Measurements from ENCODE around the gene PHLPP1.

The PHLPP1 gene

GRCh38 chr18:62914871-62915392, 199.6 kb downstream of the PHLPP1 start:
- no peaks in the 10 kb centered on the region for H3K9me3 ChIP-seq (ENCODE audit: control insufficient read depth, insufficient read depth, low read depth, low read length)
- no peaks in the 10 kb centered on the region for H3K4me1 ChIP-seq (ENCODE audit: control insufficient read depth, insufficient read depth, low read length)
- no peak overlapping the region for H3K4me3 ChIP-seq (ENCODE audit: low read depth, low read length)
- H3K27me3 ChIP-seq (ENCODE audit: control insufficient read depth, insufficient read depth, low read length), result no peaks in the 10 kb centered on the region
- no peak overlapping the region for H3K9ac ChIP-seq (ENCODE audit: low read length)
- H3K36me3 ChIP-seq (ENCODE audit: control insufficient read depth, insufficient read depth, low read length), result peaks cover 22% of the 10 kb centered on the region
- H3K27ac ChIP-seq (ENCODE audit: low read depth, low read length), result no peak overlapping the region

- no peak overlapping the region for H3K27ac ChIP-seq (ENCODE audit: low read depth, low read length)
- H3K9me3 ChIP-seq (ENCODE audit: control insufficient read depth, insufficient read depth, low read depth, low read length), result no peaks in the 10 kb centered on the region
- H3K4me3 ChIP-seq (ENCODE audit: low read depth, low read length), result no peak overlapping the region
- peaks cover 35% of the 10 kb centered on the region for H3K36me3 ChIP-seq (ENCODE audit: control insufficient read depth, insufficient read depth, low read length)
- no peak overlapping the region for H3K9ac ChIP-seq (ENCODE audit: low read length)
- H3K4me1 ChIP-seq (ENCODE audit: control insufficient read depth, insufficient read depth, low read length), result no peaks in the 10 kb centered on the region
- H3K27me3 ChIP-seq (ENCODE audit: control insufficient read depth, insufficient read depth, low read length), result no peaks in the 10 kb centered on the region
Measured at GRCh38 chr18:62918361-62918760, 203.0 kb downstream of the PHLPP1 start.

- Histone ChIP-seq H3K9ac (ENCODE audit: low read length) (no peak overlapping the region), H3K9me3 (ENCODE audit: control insufficient read depth, insufficient read depth, low read depth, low read length) (no peaks in the 10 kb centered on the region), H3K4me1 (ENCODE audit: control insufficient read depth, insufficient read depth, low read length) (no peaks in the 10 kb centered on the region), H3K36me3 (ENCODE audit: control insufficient read depth, insufficient read depth, low read length) (peaks cover 42% of the 10 kb centered on the region), H3K4me3 (ENCODE audit: low read depth, low read length) (no peak overlapping the region), H3K27me3 (ENCODE audit: control insufficient read depth, insufficient read depth, low read length) (no peaks in the 10 kb centered on the region), H3K27ac (ENCODE audit: low read depth, low read length) (no peak overlapping the region)
Measured at GRCh38 chr18:62919109-62919838, 203.9 kb downstream of the PHLPP1 start.

GRCh38 chr18:62925031-62925688, 209.8 kb downstream of the PHLPP1 start:
- peaks cover 25% of the 10 kb centered on the region for H3K36me3 ChIP-seq (ENCODE audit: control insufficient read depth, insufficient read depth, low read length)
- H3K9ac ChIP-seq (ENCODE audit: low read length), result no peak overlapping the region
- no peaks in the 10 kb centered on the region for H3K4me1 ChIP-seq (ENCODE audit: control insufficient read depth, insufficient read depth, low read length)
- no peaks in the 10 kb centered on the region for H3K9me3 ChIP-seq (ENCODE audit: control insufficient read depth, insufficient read depth, low read depth, low read length)
- no peak overlapping the region for H3K27ac ChIP-seq (ENCODE audit: low read depth, low read length)
- no peak overlapping the region for H3K4me3 ChIP-seq (ENCODE audit: low read depth, low read length)
- H3K27me3 ChIP-seq (ENCODE audit: control insufficient read depth, insufficient read depth, low read length), result no peaks in the 10 kb centered on the region

GRCh38 chr18:62928326-62928725, 213.0 kb downstream of the PHLPP1 start:
- Histone ChIP-seq H3K27ac (ENCODE audit: low read depth, low read length) (no peak overlapping the region), H3K9me3 (ENCODE audit: control insufficient read depth, insufficient read depth, low read depth, low read length) (no peaks in the 10 kb centered on the region), H3K4me3 (ENCODE audit: low read depth, low read length) (no peak overlapping the region), H3K27me3 (ENCODE audit: control insufficient read depth, insufficient read depth, low read length) (no peaks in the 10 kb centered on the region), H3K4me1 (ENCODE audit: control insufficient read depth, insufficient read depth, low read length) (no peaks in the 10 kb centered on the region), H3K36me3 (ENCODE audit: control insufficient read depth, insufficient read depth, low read length) (peaks cover 14% of the 10 kb centered on the region), H3K9ac (ENCODE audit: low read length) (no peak overlapping the region)

GRCh38 chr18:62933261-62933887, 218.0 kb downstream of the PHLPP1 start:
- H3K9ac ChIP-seq (ENCODE audit: low read length), result no peak overlapping the region
- no peak overlapping the region for H3K27ac ChIP-seq (ENCODE audit: low read depth, low read length)
- no peaks in the 10 kb centered on the region for H3K36me3 ChIP-seq (ENCODE audit: control insufficient read depth, insufficient read depth, low read length)
- 0 out of 2 replicates have a peak, but pooled peaks cover 4% of the 10 kb centered on the region for H3K9me3 ChIP-seq (ENCODE audit: control insufficient read depth, insufficient read depth, low read depth, low read length)
- H3K27me3 ChIP-seq (ENCODE audit: control insufficient read depth, insufficient read depth, low read length), result no peaks in the 10 kb centered on the region
- no peaks in the 10 kb centered on the region for H3K4me1 ChIP-seq (ENCODE audit: control insufficient read depth, insufficient read depth, low read length)
- no peak overlapping the region for H3K4me3 ChIP-seq (ENCODE audit: low read depth, low read length)

- H3K4me3 ChIP-seq (ENCODE audit: low read depth, low read length), result no peak overlapping the region
- H3K4me1 ChIP-seq (ENCODE audit: control insufficient read depth, insufficient read depth, low read length), result no peaks in the 10 kb centered on the region
- no peaks in the 10 kb centered on the region for H3K27me3 ChIP-seq (ENCODE audit: control insufficient read depth, insufficient read depth, low read length)
- no peak overlapping the region for H3K27ac ChIP-seq (ENCODE audit: low read depth, low read length)
- H3K9me3 ChIP-seq (ENCODE audit: control insufficient read depth, insufficient read depth, low read depth, low read length), result 0 out of 2 replicates have a peak, but pooled peaks cover 4% of the 10 kb centered on the region
- H3K36me3 ChIP-seq (ENCODE audit: control insufficient read depth, insufficient read depth, low read length), result peaks cover 7% of the 10 kb centered on the region; the same call in 1 of the 2 replicates
- H3K9ac ChIP-seq (ENCODE audit: low read length), result no peak overlapping the region
Measured at GRCh38 chr18:62935994-62936393, 220.7 kb downstream of the PHLPP1 start.

- no peak overlapping the region for H3K9ac ChIP-seq (ENCODE audit: low read length)
- 0 out of 2 replicates have a peak, but pooled peaks cover 4% of the 10 kb centered on the region for H3K9me3 ChIP-seq (ENCODE audit: control insufficient read depth, insufficient read depth, low read depth, low read length)
- H3K36me3 ChIP-seq (ENCODE audit: control insufficient read depth, insufficient read depth, low read length), result peaks cover 13% of the 10 kb centered on the region
- no peaks in the 10 kb centered on the region for H3K27me3 ChIP-seq (ENCODE audit: control insufficient read depth, insufficient read depth, low read length)
- H3K4me1 ChIP-seq (ENCODE audit: control insufficient read depth, insufficient read depth, low read length), result no peaks in the 10 kb centered on the region
- no peak overlapping the region for H3K4me3 ChIP-seq (ENCODE audit: low read depth, low read length)
- no peak overlapping the region for H3K27ac ChIP-seq (ENCODE audit: low read depth, low read length)
Measured at GRCh38 chr18:62937065-62937464, 221.7 kb downstream of the PHLPP1 start.

GRCh38 chr18:62938006-62938405, 222.7 kb downstream of the PHLPP1 start:
- Histone ChIP-seq H3K9ac (ENCODE audit: low read length) (no peak overlapping the region), H3K36me3 (ENCODE audit: control insufficient read depth, insufficient read depth, low read length) (peaks cover 22% of the 10 kb centered on the region), H3K27me3 (ENCODE audit: control insufficient read depth, insufficient read depth, low read length) (no peaks in the 10 kb centered on the region), H3K9me3 (ENCODE audit: control insufficient read depth, insufficient read depth, low read depth, low read length) (0 out of 2 replicates have a peak, but pooled peaks cover 4% of the 10 kb centered on the region), H3K27ac (ENCODE audit: low read depth, low read length) (no peak overlapping the region), H3K4me3 (ENCODE audit: low read depth, low read length) (no peak overlapping the region), H3K4me1 (ENCODE audit: control insufficient read depth, insufficient read depth, low read length) (no peaks in the 10 kb centered on the region)

GRCh38 chr18:62938487-62938886, 223.1 kb downstream of the PHLPP1 start:
- Histone ChIP-seq H3K4me3 (ENCODE audit: low read depth, low read length) (no peak overlapping the region), H3K9ac (ENCODE audit: low read length) (no peak overlapping the region), H3K27me3 (ENCODE audit: control insufficient read depth, insufficient read depth, low read length) (no peaks in the 10 kb centered on the region)

GRCh38 chr18:62939433-62939832, 224.1 kb downstream of the PHLPP1 start:
- Histone ChIP-seq H3K4me1 (ENCODE audit: control insufficient read depth, insufficient read depth, low read length) (no peaks in the 10 kb centered on the region), H3K9ac (ENCODE audit: low read length) (no peak overlapping the region), H3K36me3 (ENCODE audit: control insufficient read depth, insufficient read depth, low read length) (peaks cover 29% of the 10 kb centered on the region), H3K9me3 (ENCODE audit: control insufficient read depth, insufficient read depth, low read depth, low read length) (no peaks in the 10 kb centered on the region), H3K27ac (ENCODE audit: low read depth, low read length) (no peak overlapping the region), H3K4me3 (ENCODE audit: low read depth, low read length) (no peak overlapping the region), H3K27me3 (ENCODE audit: control insufficient read depth, insufficient read depth, low read length) (no peaks in the 10 kb centered on the region)

More at GRCh38 chr18:62938487-62938886, 223.1 kb downstream of the PHLPP1 start:
- H3K27ac ChIP-seq (ENCODE audit: low read depth, low read length), result no peak overlapping the region
- 0 out of 2 replicates have a peak, but pooled peaks cover 4% of the 10 kb centered on the region for H3K9me3 ChIP-seq (ENCODE audit: control insufficient read depth, insufficient read depth, low read depth, low read length)
- peaks cover 27% of the 10 kb centered on the region for H3K36me3 ChIP-seq (ENCODE audit: control insufficient read depth, insufficient read depth, low read length)
- no peaks in the 10 kb centered on the region for H3K4me1 ChIP-seq (ENCODE audit: control insufficient read depth, insufficient read depth, low read length)
